T-helper 2 cell treated with Interferon-gamma antibody and Interleukin-4, amounts not matched to agents 5 μg/mL and 100 μg/mL, for 36 hours (primary cell): ENCODE measurements around the gene TTC3.
"Not testable (repeated sequence)": the region's sequence is repeated elsewhere in the genome, so short reads cannot be mapped to it uniquely, and the experiment has no call there.

ENCODE experiments used
- DNase-seq: peaks from one replicate; pipeline ENCODE4 v3.0.0; 2021; ENCODE audit warnings: low spot score
- H3K27ac Mint-ChIP-seq: one replicate; pipeline ENCODE4 v1.8.0; 2021; ENCODE audit warnings: mild to moderate bottlenecking, mixed read lengths
- H3K27me3 Mint-ChIP-seq: one replicate; pipeline ENCODE4 v1.8.0; 2021; ENCODE audit warnings: low read depth, mixed read lengths
- H3K36me3 Mint-ChIP-seq: one replicate; pipeline ENCODE4 v1.8.0; 2021; ENCODE audit warnings: low read depth, mixed read lengths
- H3K4me1 Mint-ChIP-seq: one replicate; pipeline ENCODE4 v1.8.0; 2021; ENCODE audit warnings: low read depth, mixed read lengths
- H3K4me3 Mint-ChIP-seq: one replicate; pipeline ENCODE4 v1.8.0; 2022; ENCODE audit warnings: mild to moderate bottlenecking, moderate library complexity, mixed read lengths
- H3K9me3 Mint-ChIP-seq: one replicate; pipeline ENCODE4 v1.8.0; 2021; ENCODE audit warnings: mixed read lengths

TTC3 gene

DNA sequence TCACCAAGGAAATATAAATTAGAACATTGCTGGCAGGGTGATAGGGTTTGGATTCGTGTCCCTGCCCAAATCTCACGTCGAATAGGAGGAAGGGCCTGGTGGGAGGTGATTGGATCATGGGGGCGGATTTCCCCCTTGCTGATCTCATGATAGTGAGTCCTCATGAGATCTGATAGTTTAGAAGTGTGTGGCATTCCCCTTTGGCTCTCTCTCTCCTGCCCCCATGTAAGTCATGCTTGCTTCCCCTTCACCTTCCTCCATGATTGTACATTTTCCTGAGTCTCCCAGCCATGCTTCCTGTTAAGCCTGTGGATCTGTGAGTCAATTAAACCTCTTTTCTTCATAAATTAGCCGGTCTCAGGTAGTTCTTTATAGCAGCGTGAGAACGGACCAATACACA lies 133.4 kb downstream of the TTC3 start:
- no peak overlapping the region for H3K27ac Mint-ChIP-seq
- peaks cover 15% of the 10 kb centered on the region for H3K4me1 Mint-ChIP-seq
- DNase-seq, result no peak
- H3K9me3 Mint-ChIP-seq, result peaks cover 4% of the 10 kb centered on the region
- peaks cover 16% of the 10 kb centered on the region for H3K36me3 Mint-ChIP-seq
- H3K27me3 Mint-ChIP-seq, result peaks cover under 1% of the 10 kb centered on the region
- no peak overlapping the region for H3K4me3 Mint-ChIP-seq

DNA sequence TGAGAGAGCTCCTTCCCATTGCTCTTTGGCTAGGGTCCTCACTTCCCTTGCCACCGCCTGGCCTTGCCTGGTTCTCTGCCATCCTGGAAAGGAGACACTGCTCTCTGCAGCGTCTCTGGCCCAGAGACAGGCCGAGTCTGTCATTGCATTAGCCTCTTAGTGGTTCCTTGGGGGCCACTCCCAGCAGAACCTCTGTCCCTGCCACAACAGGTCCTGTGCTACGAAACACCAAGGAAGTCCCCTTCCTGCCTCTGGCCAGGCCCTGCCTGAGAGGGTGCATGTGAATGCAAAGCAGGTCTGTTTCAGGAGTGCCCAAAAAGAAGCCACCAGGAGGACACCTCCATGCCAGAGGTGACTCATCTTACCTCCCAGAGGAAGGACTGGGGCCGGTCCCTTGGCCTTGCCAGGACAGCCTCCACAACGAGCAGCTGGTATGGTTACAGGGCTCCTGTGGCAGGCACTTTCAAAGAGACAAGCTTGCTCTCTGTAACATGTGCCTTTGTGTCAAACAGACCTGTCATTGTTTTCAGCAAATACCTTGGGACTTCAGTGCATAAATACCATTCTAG lies 134.5 kb downstream of the TTC3 start:
- peak overlapping the region; percentile 76 for H3K27ac Mint-ChIP-seq
- H3K36me3 Mint-ChIP-seq, result peaks cover 8% of the 10 kb centered on the region
- H3K9me3 Mint-ChIP-seq, result peaks cover 6% of the 10 kb centered on the region
- peak overlapping the region; percentile 71 for H3K4me3 Mint-ChIP-seq
- H3K4me1 Mint-ChIP-seq, result peaks cover 15% of the 10 kb centered on the region
- H3K27me3 Mint-ChIP-seq, result peaks cover 2% of the 10 kb centered on the region
- no peak for DNase-seq

DNA sequence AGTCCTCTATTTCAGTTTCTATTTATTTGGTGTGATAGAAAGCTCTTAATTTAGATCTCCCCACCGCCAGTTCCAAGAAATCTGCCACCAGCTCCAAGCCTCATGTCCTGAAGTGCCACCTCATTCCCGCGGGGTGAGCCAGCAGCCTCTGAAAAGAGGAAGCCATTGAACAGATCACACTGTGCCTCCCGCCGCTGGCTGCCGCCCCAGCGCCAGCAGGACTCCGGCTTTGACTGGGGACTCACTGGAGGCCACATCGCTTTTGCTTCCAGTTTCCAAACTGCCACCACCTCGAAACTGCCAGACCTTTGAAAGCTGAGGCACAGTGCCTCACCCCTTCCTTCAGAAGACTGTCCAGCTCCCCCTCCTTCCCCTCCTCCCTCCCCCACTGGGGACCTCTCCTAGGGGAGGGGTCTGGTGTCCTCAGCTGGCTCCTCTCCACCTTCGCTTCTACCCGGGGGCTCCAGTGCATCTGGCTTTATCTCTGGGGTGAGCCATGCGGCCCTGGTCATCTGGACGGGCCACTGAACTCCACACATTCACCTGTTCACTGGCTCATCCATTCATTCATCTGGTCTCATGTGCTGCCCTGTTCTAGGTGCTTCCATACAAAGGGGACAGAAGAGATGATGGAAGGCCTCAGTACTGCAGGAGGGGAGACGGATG lies 135.1 kb downstream of the TTC3 start:
- Mint-ChIP-seq H3K27me3 (peaks cover 2% of the 10 kb centered on the region), H3K4me3 (peak overlapping the region; percentile 71), H3K36me3 (peaks cover 2% of the 10 kb centered on the region), H3K9me3 (peaks cover 6% of the 10 kb centered on the region), H3K4me1 (peaks cover 15% of the 10 kb centered on the region), H3K27ac (peak overlapping the region; percentile 76)
- peak; percentile 38 for DNase-seq

DNA sequence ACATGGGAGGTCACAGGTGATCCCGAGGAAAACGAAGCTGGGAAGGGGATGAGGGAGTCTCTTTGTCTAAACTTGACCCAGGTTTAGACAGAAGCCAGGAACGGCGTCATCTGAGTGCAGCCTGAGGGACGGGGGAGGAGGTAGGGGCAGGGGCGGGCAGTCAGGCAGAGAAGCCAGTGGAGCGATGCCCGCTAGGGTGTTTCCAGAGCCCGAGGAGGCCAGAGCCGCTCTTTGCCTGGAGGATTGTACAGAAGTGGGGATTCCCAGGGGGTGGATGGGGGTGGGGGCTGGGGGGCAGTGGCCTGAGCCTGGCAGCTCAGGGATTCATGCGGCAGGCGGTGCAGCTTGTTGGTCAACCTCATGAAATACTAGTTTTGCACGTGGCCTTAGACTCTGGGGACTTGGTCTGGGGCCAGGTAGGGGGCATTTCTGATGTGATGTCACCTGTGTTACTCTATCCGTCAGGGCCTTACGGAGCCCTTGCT lies 135.7 kb downstream of the TTC3 start:
- DNase-seq, result no peak
- peak overlapping the region; percentile 76 for H3K27ac Mint-ChIP-seq
- peaks cover 6% of the 10 kb centered on the region for H3K9me3 Mint-ChIP-seq
- H3K36me3 Mint-ChIP-seq, result peaks cover 2% of the 10 kb centered on the region
- peaks cover 15% of the 10 kb centered on the region for H3K4me1 Mint-ChIP-seq
- peaks cover 2% of the 10 kb centered on the region for H3K27me3 Mint-ChIP-seq
- no peak overlapping the region for H3K4me3 Mint-ChIP-seq

DNA sequence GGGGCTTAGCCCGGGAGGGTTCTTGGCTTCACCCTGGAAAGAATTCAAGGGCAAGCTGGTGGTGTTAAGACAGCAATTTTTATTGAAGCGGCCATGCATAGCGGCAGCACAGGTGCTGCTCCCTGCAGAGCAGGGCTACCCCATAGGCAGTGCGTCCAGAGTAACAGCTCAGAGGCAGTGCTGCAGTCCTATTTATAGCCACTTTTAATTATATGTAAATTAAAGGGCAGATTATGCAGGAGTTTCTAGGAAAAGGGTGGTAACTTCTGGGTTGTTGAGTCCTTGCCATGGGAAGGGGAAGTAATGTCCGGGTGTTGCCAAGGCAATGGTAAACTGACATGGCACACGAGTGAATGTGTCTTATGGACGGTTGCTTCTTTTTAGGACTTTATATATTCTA lies 137.1 kb downstream of the TTC3 start:
- H3K4me3 Mint-ChIP-seq, result no peak overlapping the region
- H3K27ac Mint-ChIP-seq, result no peak overlapping the region
- H3K36me3 Mint-ChIP-seq, result no peaks in the 10 kb centered on the region
- peaks cover 15% of the 10 kb centered on the region for H3K4me1 Mint-ChIP-seq
- peaks cover 2% of the 10 kb centered on the region for H3K27me3 Mint-ChIP-seq
- H3K9me3 Mint-ChIP-seq, result peaks cover 6% of the 10 kb centered on the region
- DNase-seq, result no peak

DNA sequence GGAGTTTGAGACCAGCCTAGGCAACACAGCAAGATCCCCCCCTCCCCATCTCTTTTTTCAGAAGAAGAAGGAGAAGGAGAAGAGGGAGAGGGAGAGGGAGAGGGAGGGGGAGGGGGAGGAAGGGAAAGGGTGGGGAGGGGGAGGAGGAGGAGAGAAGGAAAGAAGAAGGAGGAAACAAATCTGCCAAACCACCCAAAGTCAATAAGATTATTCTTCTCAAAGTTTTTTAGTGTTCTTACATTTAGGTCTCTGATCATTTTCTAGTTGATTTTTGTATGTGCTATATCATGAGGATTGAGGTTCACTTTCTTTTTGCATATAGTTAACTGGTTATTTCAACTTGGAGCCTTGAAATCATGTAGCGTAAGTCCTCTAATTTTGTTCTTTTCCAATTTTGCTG lies 137.7 kb downstream of the TTC3 start:
- H3K4me3 Mint-ChIP-seq, result no peak overlapping the region
- no peak overlapping the region for H3K27ac Mint-ChIP-seq
- H3K36me3 Mint-ChIP-seq, result no peaks in the 10 kb centered on the region
- H3K9me3 Mint-ChIP-seq, result peaks cover 6% of the 10 kb centered on the region
- no peak for DNase-seq
- peaks cover 2% of the 10 kb centered on the region for H3K27me3 Mint-ChIP-seq
- H3K4me1 Mint-ChIP-seq, result peaks cover 15% of the 10 kb centered on the region

DNA sequence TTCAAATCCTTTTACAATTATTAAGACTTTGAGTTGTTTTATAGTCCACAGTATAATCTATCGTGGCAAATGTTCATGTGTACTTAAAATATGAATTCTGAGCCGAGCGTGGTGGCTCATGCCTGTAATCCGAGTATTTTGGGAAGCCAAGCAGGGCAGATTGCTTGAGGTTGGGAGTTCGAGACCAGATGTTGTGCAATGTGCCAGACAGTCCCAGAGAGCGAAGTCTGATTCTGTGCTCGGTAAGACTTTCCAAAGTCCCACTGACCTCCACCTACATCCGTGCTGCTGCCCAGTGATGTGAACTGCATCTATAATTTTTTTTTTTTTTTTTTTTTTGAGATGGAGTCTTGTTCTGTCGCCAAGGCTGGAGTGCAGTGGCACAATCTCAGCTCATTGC lies 141.9 kb downstream of the TTC3 start:
- Mint-ChIP-seq H3K4me1 (peaks cover 10% of the 10 kb centered on the region), H3K4me3 (no peak overlapping the region), H3K36me3 (peaks cover 7% of the 10 kb centered on the region), H3K9me3 (peaks cover 6% of the 10 kb centered on the region), H3K27ac (no peak overlapping the region), H3K27me3 (peaks cover 2% of the 10 kb centered on the region)
- DNase-seq, result no peak

DNA sequence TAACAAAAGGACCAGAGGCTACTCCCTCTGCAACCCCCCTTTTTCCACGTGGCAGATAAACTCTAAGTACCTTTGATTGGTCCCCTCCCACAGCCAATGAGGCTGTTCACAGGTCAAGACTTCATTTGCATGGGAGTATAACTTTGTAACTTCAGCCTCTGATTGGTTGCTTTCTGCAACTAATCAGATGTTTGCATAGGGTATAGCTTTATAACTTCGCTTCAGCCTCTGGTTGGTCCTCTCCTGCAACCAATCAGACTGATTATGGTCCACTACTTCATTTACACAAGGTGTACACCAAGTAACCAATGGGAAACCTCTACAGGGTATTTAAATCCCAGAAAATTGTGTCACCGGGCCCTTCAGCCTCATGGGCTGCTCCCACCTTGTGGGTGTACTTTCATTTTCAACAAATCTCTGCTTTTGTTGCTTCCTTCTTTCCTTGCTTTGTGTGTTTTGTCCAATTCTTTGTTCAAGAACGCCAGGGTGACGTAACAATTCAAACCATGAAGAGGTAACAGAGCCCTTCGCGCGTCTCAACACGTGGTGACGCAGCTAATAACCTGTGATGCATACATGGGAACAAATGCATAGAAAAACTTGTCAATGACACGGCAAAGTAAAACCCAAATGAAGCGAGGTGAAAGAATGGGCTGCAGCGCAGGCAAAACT lies 146.8 kb downstream of the TTC3 start:
- peaks cover 6% of the 10 kb centered on the region for H3K9me3 Mint-ChIP-seq
- no peaks in the 10 kb centered on the region for H3K27me3 Mint-ChIP-seq
- peak overlapping the region; percentile 94 for H3K27ac Mint-ChIP-seq
- DNase-seq, result no peak
- peaks cover 39% of the 10 kb centered on the region for H3K36me3 Mint-ChIP-seq
- H3K4me3 Mint-ChIP-seq, result peak overlapping the region; percentile 83
- H3K4me1 Mint-ChIP-seq, result peaks cover 31% of the 10 kb centered on the region

DNA sequence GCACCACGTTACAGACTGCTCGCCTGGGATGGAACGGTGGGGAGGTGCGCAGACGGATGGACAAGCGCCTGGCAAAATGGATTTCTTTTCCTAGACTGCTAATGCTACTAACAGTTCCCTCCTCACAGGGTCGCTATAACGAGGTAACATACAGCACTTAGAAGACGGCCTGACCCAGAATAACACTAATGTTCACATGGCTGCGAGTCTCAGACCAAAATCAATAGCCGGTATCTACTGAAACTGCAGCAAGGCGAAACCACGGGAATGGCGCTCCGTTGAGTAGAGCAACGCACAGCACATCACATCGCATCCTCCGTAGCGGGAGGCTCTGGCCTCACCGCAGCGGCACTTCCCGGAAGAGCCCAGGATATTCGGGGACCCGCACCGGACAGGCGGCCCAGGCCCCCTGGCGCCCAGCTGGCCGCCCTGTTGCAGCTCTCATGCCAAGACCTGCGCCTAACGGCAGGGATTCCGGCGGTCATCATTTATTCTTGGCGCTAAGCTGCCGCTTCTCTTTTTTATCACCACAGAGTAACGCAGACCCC lies 147.5 kb downstream of the TTC3 start:
- peaks cover 37% of the 10 kb centered on the region for H3K4me1 Mint-ChIP-seq
- H3K27ac Mint-ChIP-seq, result peak overlapping the region; percentile 94
- no peaks in the 10 kb centered on the region for H3K27me3 Mint-ChIP-seq
- peak; percentile 46 for DNase-seq
- H3K4me3 Mint-ChIP-seq, result peak overlapping the region; percentile 83
- peaks cover 6% of the 10 kb centered on the region for H3K9me3 Mint-ChIP-seq
- peaks cover 45% of the 10 kb centered on the region for H3K36me3 Mint-ChIP-seq

DNA sequence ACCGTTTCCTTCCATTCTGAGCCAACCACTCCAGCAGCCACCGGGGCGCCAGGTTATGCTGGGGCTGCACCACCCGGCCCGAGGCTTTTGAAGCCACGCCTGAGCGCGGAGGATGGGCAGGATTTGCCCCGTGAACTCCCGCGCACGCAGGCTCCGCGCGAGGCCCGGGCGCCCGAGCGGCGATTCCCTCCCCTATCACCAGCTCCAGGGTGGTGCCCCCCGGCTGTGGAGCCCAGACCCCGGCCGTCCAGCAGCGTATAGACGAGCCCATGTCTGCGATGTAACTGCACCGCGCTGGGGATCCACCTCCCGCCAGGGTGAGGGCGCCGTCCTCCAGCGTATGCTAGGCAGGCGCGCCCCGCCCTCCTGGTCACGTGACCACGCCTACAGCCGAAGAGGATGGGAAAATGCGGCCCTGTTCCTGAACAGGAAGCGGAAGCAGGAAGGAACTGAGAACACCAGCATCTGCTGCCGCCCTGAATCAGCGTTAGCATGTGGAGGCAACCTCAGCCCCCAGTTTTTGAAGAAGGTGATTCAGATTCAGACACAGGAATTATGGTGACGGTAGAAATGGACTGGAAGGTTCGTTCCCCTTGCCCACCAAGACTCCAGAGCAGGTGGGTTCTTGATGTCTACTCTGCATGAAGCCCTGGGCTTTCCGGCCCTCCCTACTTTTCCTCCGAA lies 148.1 kb downstream of the TTC3 start:
- Mint-ChIP-seq H3K9me3 (peaks cover 6% of the 10 kb centered on the region), H3K4me1 (peaks cover 43% of the 10 kb centered on the region), H3K36me3 (peaks cover 50% of the 10 kb centered on the region), H3K27me3 (no peaks in the 10 kb centered on the region), H3K27ac (peak overlapping the region; percentile 94), H3K4me3 (peak overlapping the region; percentile 83)
- peak; percentile 96 for DNase-seq

DNA sequence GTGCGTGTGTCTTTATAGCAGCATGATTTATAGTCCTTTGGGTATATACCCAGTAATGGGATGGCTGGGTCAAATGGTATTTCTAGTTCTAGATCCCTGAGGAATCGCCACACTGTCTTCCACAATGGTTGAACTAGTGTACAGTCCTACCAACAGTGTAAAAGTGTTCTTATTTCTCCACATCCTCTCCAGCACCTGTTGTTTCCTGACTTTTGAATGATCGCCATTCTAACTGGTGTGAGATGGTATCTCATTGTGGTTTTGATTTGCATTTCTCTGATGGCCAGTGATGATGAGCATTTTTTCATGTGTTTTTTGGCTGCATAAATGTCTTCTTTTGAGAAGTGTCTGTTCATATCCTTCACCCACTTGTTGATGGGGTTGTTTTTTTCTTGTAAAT lies 149.2 kb downstream of the TTC3 start:
- peaks cover 47% of the 10 kb centered on the region for H3K4me1 Mint-ChIP-seq
- H3K27me3 Mint-ChIP-seq, result not testable (repeated sequence)

DNA sequence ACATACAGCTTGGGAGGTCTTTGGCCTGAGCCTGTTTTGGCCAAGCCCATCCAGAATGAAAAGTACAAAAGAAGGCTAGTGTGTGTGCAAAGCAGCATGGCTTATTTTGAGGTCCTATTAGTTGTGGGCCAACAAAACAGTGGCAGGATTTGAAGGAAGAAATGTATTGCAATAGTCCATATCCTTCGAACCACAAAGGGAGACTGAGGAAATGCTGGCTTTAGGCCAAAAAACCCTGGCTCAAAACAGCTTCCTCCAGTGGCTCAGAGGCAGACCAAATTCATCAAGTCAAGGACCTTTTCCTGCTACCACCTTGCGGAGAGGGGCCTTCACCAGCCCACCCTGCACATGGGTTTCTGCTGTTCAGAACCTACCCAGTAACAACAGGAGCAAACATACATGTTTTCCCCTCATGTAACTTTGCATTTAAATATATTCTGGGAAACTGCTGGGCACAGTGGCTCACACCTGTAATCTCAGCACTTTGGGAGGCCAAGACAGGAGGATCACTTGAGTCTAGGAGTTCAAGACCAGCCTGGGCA lies 150.8 kb downstream of the TTC3 start:
- Mint-ChIP-seq H3K36me3 (peaks cover 68% of the 10 kb centered on the region), H3K4me1 (peaks cover 45% of the 10 kb centered on the region), H3K4me3 (peak overlapping the region; percentile 21)

More for the DNA sequence above, 149.2 kb downstream of the TTC3 start:
- H3K27ac Mint-ChIP-seq, result peak overlapping the region; percentile 45
- not testable (repeated sequence) for DNase-seq, H3K9me3 Mint-ChIP-seq
- peaks cover 58% of the 10 kb centered on the region for H3K36me3 Mint-ChIP-seq
- peak overlapping the region; percentile 66 for H3K4me3 Mint-ChIP-seq

More for the DNA sequence above, 150.8 kb downstream of the TTC3 start:
- peaks cover 6% of the 10 kb centered on the region for H3K9me3 Mint-ChIP-seq
- H3K27me3 Mint-ChIP-seq, result no peaks in the 10 kb centered on the region
- H3K27ac Mint-ChIP-seq, result peak overlapping the region; percentile 26
- DNase-seq, result no peak
